CD4-positive, alpha-beta memory T cell (primary cell): ENCODE results near the gene CCHCR1. TPM values are rescaled to one million over a fixed set of nuclear protein-coding genes. Genes with fewer than 3 reads are reported as not detected.
A peak's percentile ranks its signal among the peaks of the same experiment; 100 is the strongest.
"Not testable (repeated sequence)": the region's sequence is repeated elsewhere in the genome, so short reads cannot be mapped to it uniquely, and the experiment has no call there.

ENCODE experiments used
- CTCF ChIA-PET: fragments of 350-600 bp; sonication (Branson Sonifier 250); formaldehyde crosslinking; loops from one replicate; lab custom pipeline; 2021; ENCODE audit warnings: inconsistent platforms; ENCODE audit not compliant: partially characterized antibody; lab: Charles Lee
- POLR2A ChIA-PET: fragments of 350-600 bp; sonication (Branson Sonifier 250); formaldehyde crosslinking; loops from one replicate; lab custom pipeline; 2021; ENCODE audit not compliant: partially characterized antibody; lab: Charles Lee
- DNase-seq, 5 donors: peaks; one replicate each; pipeline versions ENCODE4 v3.0.0 to v3.0.0-alpha.2; 2020 to 2022; ENCODE audit warnings: mixed read lengths in 1 of 5
- H3K27ac ChIP-seq: one replicate; pipeline ENCODE4 v1.7.0; 2013; ENCODE audit warnings: low read depth, low read length
- H3K27me3 ChIP-seq: 2 replicates; pipeline ENCODE4 v1.7.0; 2013; ENCODE audit warnings: mild to moderate bottlenecking, low read length, moderate library complexity; ENCODE audit not compliant: insufficient read depth
- H3K36me3 ChIP-seq: 2 replicates; pipeline ENCODE4 v1.7.0; 2013; ENCODE audit warnings: mild to moderate bottlenecking, low read length, moderate library complexity; ENCODE audit not compliant: insufficient read depth
- H3K4me1 ChIP-seq: 2 replicates; pipeline ENCODE4 v1.7.0; 2013; ENCODE audit warnings: mild to moderate bottlenecking, low read length, moderate library complexity; ENCODE audit not compliant: insufficient read depth
- H3K4me3 ChIP-seq, 2 donors: one replicate each; pipeline ENCODE4 v1.7.0; 2013; ENCODE audit warnings: low read length in 2 of 2, mild to moderate bottlenecking in 1 of 2
- H3K9me3 ChIP-seq, 2 donors: one replicate each; pipeline ENCODE4 v1.7.0; 2013; ENCODE audit warnings: low read length in 2 of 2, control low read depth in 1 of 2; ENCODE audit not compliant: control insufficient read depth in 1 of 2
- H3K27ac Mint-ChIP-seq, 7 donors: one replicate each; pipeline ENCODE4 v1.8.0; 2020 to 2021; ENCODE audit warnings: mixed read lengths in 7 of 7, mild to moderate bottlenecking in 6 of 7, inconsistent platforms in 3 of 7, moderate library complexity in 3 of 7
- H3K27me3 Mint-ChIP-seq, 2 donors: one replicate each; pipeline ENCODE4 v1.8.0; 2020 to 2021; ENCODE audit warnings: mixed read lengths in 2 of 2
- H3K36me3 Mint-ChIP-seq, 2 donors: one replicate each; pipeline ENCODE4 v1.8.0; 2020 to 2021; ENCODE audit warnings: mixed read lengths in 2 of 2, inconsistent platforms in 1 of 2, mild to moderate bottlenecking in 1 of 2
- H3K4me1 Mint-ChIP-seq, 4 donors: one replicate each; pipeline ENCODE4 v1.8.0; 2020 to 2021; ENCODE audit warnings: mixed read lengths in 4 of 4, mild to moderate bottlenecking in 1 of 4
- H3K4me3 Mint-ChIP-seq, 8 donors: one replicate each; pipeline ENCODE4 v1.8.0; 2020 to 2021; ENCODE audit warnings: mixed read lengths in 8 of 8, mild to moderate bottlenecking in 7 of 8, moderate library complexity in 6 of 8, inconsistent platforms in 3 of 8
- H3K9me3 Mint-ChIP-seq, 8 donors: one replicate each; pipeline ENCODE4 v1.8.0; 2020 to 2021; ENCODE audit warnings: mixed read lengths in 8 of 8, mild to moderate bottlenecking in 5 of 8, inconsistent platforms in 3 of 8, moderate library complexity in 1 of 8
- intact Hi-C: fragments of 100-400 bp; cut with micrococcal nuclease; formaldehyde crosslinking; loops from one replicate; pipeline ENCODE4 v1.15.1; 2023
- polyA plus RNA-seq, 2 donors: library from polyadenylated mRNA; unstranded; fragments of 300-500 nt; fragmentation: Illumina TruSeq; gene quantifications; one replicate each; pipeline ENCODE4 v1.2.3, GENCODE V29; 2021
- total RNA-seq, 2 experiments: library from RNA; stranded (reverse); gene quantifications; one replicate each; pipeline ENCODE4 v1.2.3, GENCODE V29; 2021

CCHCR1 gene
- total and polyA plus RNA-seq, 4 experiments from 2014 or later: 3.4 to 30.5 (median 18.9) TPM

- intact Hi-C loops, H3K27me3 Mint-ChIP-seq, H3K4me1 ChIP-seq, H3K36me3 ChIP-seq, H3K27ac ChIP-seq, H3K4me3 ChIP-seq, DNase-seq, H3K27me3 ChIP-seq, H3K9me3 ChIP-seq, H3K36me3 Mint-ChIP-seq, H3K9me3 Mint-ChIP-seq, H3K4me3 Mint-ChIP-seq: not testable (repeated sequence)
- Mint-ChIP-seq H3K4me1 (peaks cover 8 to 18% (median 13%) of the 10 kb centered on the region in 4 donors), H3K27ac (peak overlapping the region in 1 of 7 donors; percentile 9)
- ChIA-PET POLR2A (interaction anchor here (0.9 kb wide), 1 partner anchor 13 kb away, joined by 3 read pairs; no protein-coding TSS in a partner anchor), CTCF (interaction anchor here (1.7 to 2.1 kb wide), 3 partner anchors 8 to 184 kb away, joined by 3 to 6 read pairs (median 5); partner anchors contain the start of gene PSORS1C2)
These were observed 25.7 kb upstream of the CCHCR1 start for GRCh38 chr6:31183287-31183686.

DNA sequence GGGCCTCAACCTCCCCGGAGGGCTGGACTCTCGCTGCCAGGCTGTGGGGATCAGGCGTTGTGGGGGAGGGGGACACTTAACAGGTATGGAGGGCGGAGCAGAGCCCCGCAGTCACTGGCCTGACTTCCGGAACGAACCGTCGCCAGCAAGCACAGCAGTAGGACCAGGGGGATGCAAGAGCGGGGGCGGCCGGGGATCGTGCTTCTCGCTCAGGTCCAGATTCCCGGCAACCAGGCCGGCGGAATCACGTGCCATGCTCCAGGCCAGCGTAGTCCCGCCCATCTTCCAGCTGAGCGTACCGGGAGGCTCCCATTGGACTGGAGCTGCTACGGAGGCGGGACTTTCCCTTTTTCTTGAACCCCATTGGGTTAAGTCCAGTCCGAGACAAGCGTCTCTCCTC, 22.9 kb upstream of the CCHCR1 start:
- H3K4me3 ChIP-seq: peak overlapping the region in 1 of 2 donors; percentile 22
- ChIA-PET POLR2A (interaction anchor here (1.3 to 2.0 kb wide), 3 partner anchors 17 to 219 kb away, joined by 3 to 16 read pairs (median 5); partner anchors contain the start of genes CCHCR1 and TCF19), CTCF (interaction anchor here (1.3 to 1.6 kb wide), 4 partner anchors 14 to 93 kb away, joined by 3 to 6 read pairs (median 5); no protein-coding TSS in a partner anchor)
- Mint-ChIP-seq H3K27ac (peak overlapping the region in 6 of 7 donors; percentile 25 to 76 (median 66)), H3K4me3 (peak overlapping the region; percentile 80 to 89 (median 84)), H3K36me3 (no peaks in the 10 kb centered on the region), H3K27me3 (no peaks in the 10 kb centered on the region), H3K9me3 (peaks cover 0 to 1% (median 0%) of the 10 kb centered on the region in 8 donors), H3K4me1 (peaks cover 11 to 27% (median 17%) of the 10 kb centered on the region in 4 donors)
- H3K27me3 ChIP-seq: no peaks in the 10 kb centered on the region
- intact Hi-C loops: loop anchor here (1.0 kb wide), 1 partner anchor 22 kb away; the partner anchor contains the start of gene TCF19
- H3K4me1 ChIP-seq: peaks cover 11% of the 10 kb centered on the region
- peak overlapping the region; percentile 43 for H3K27ac ChIP-seq
- H3K36me3 ChIP-seq: no peaks in the 10 kb centered on the region
- peak; percentile 55 to 79 (median 66) for DNase-seq
- H3K9me3 ChIP-seq: no peaks in the 10 kb centered on the region

GRCh38 chr6:31179896-31180295, 22.3 kb upstream of the CCHCR1 start:
- H3K9me3 ChIP-seq: no peaks in the 10 kb centered on the region
- peaks cover 11% of the 10 kb centered on the region for H3K4me1 ChIP-seq
- H3K27ac Mint-ChIP-seq: no peak overlapping the region
- H3K36me3 ChIP-seq: no peaks in the 10 kb centered on the region
- POLR2A ChIA-PET: interaction anchor here (1.8 to 2.0 kb wide), 2 partner anchors 17 to 220 kb away, joined by 5 to 16 read pairs; no protein-coding TSS in a partner anchor
- CTCF ChIA-PET: interaction anchor here (0.7 to 1.6 kb wide), 4 partner anchors 14 to 100 kb away, joined by 3 to 6 read pairs (median 5); no protein-coding TSS in a partner anchor
- no peaks in the 10 kb centered on the region for H3K27me3 Mint-ChIP-seq
- no peaks in the 10 kb centered on the region for H3K27me3 ChIP-seq
- peaks cover 0 to 1% (median 0%) of the 10 kb centered on the region in 8 donors for H3K9me3 Mint-ChIP-seq
- intact Hi-C loops: loop anchor here (1.0 kb wide), 1 partner anchor 22 kb away; the partner anchor contains the start of gene TCF19
- DNase-seq: no peak
- H3K27ac ChIP-seq: peak overlapping the region; percentile 43
- H3K4me1 Mint-ChIP-seq: peaks cover 11 to 27% (median 16%) of the 10 kb centered on the region in 4 donors
- H3K36me3 Mint-ChIP-seq: no peaks in the 10 kb centered on the region
- H3K4me3 Mint-ChIP-seq: peak overlapping the region in 5 of 8 donors; percentile 84 to 89 (median 85)
- peak overlapping the region in 1 of 2 donors; percentile 22 for H3K4me3 ChIP-seq

DNA sequence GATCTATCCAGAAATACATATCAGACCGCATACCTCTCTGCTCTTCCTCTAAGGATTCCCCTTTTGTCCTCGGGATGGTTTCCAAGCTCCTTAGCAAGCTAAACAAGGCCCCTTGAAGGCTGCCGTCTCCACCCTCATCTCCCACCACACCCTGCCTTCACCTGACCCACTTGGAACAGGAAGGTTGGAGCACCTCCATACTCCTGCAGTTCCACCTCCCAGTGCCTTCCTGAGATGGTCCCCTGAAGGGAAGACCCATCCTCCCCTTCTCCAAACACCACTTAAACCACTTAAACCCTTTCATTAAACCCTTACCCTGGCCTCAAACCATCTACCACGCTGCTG, 21.4 kb upstream of the CCHCR1 start:
- H3K4me1 Mint-ChIP-seq: peaks cover 11 to 27% (median 16%) of the 10 kb centered on the region in 4 donors
- no peaks in the 10 kb centered on the region for H3K36me3 ChIP-seq
- ChIA-PET CTCF (no interaction called here), POLR2A (no interaction called here)
- intact Hi-C loops: no loop called here
- no peaks in the 10 kb centered on the region for H3K27me3 Mint-ChIP-seq
- DNase-seq: no peak
- H3K27me3 ChIP-seq: no peaks in the 10 kb centered on the region
- no peaks in the 10 kb centered on the region for H3K9me3 ChIP-seq
- peak overlapping the region in 3 of 7 donors; percentile 29 to 92 (median 31) for H3K27ac Mint-ChIP-seq
- H3K9me3 Mint-ChIP-seq: peaks cover 0 to 1% (median 0%) of the 10 kb centered on the region in 8 donors
- H3K4me1 ChIP-seq: peaks cover 11% of the 10 kb centered on the region
- no peak overlapping the region for H3K27ac ChIP-seq
- H3K4me3 Mint-ChIP-seq: peak overlapping the region in 2 of 8 donors; percentile 0 to 44
- no peak overlapping the region for H3K4me3 ChIP-seq
- no peaks in the 10 kb centered on the region for H3K36me3 Mint-ChIP-seq

DNA sequence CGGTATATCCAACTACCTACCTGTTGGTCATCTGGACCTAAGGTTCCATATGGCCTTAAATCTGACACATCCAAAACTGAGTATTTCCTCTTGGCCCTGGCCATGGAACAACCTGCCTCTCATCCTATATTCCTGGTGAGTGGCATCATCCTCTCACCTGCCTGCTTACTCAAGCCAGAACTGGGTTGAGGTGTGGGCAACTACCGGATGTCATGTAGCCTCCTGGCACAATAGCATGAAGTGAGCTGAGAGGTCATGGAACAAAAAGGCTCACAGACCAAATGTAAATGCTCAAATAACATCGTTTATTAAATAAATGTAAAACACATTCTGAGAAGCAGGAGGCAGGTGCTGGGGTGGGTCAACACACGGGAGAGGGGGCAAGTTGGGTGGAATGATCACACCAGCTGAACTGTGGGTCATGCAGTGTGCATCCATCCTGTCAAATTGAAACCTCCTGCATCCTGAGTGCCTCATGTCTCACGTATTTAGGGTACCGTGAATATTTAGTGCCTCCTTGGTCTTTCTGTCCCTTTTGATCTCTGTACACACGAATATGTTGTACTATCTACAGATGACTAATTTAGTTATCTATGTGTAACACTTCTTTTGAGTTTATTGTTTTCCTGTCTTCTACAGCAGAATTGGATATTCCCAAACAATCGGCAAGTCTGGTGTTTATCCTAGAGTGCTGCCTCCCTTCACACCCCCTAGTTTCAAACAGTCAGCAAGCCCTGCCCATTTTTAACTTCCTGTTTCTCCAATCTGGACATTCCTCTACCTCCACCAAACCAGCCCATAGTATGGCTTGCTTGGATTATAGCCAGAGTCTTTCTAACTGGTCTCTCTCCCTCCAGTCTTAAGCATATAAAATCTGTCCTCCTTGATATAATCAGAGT, 20.8 kb upstream of the CCHCR1 start:
- peaks cover 0 to 4% (median 0%) of the 10 kb centered on the region in 8 donors for H3K9me3 Mint-ChIP-seq
- no peaks in the 10 kb centered on the region for H3K36me3 Mint-ChIP-seq
- intact Hi-C loops: no loop called here
- peaks cover 11 to 27% (median 16%) of the 10 kb centered on the region in 4 donors for H3K4me1 Mint-ChIP-seq
- ChIA-PET CTCF (interaction anchor here (0.6 kb wide), 1 partner anchor 263 kb away, joined by 5 read pairs; no protein-coding TSS in a partner anchor), POLR2A (no interaction called here)
- no peaks in the 10 kb centered on the region for H3K36me3 ChIP-seq
- H3K27ac ChIP-seq: no peak overlapping the region
- H3K4me1 ChIP-seq: peaks cover 11% of the 10 kb centered on the region
- DNase-seq: no peak
- H3K27me3 Mint-ChIP-seq: no peaks in the 10 kb centered on the region
- peak overlapping the region in 4 of 8 donors; percentile 10 to 44 (median 24) for H3K4me3 Mint-ChIP-seq
- H3K4me3 ChIP-seq: no peak overlapping the region
- no peaks in the 10 kb centered on the region for H3K27me3 ChIP-seq
- no peaks in the 10 kb centered on the region for H3K9me3 ChIP-seq
- H3K27ac Mint-ChIP-seq: peak overlapping the region in 6 of 7 donors; percentile 15 to 54 (median 38)

- H3K4me3 Mint-ChIP-seq: no peak overlapping the region
- peaks cover 0 to 4% (median 0%) of the 10 kb centered on the region in 8 donors for H3K9me3 Mint-ChIP-seq
- no peak for DNase-seq
- no peaks in the 10 kb centered on the region for H3K36me3 Mint-ChIP-seq
- H3K27me3 Mint-ChIP-seq: no peaks in the 10 kb centered on the region
- H3K27ac Mint-ChIP-seq: peak overlapping the region in 1 of 7 donors; percentile 54
- no peaks in the 10 kb centered on the region for H3K27me3 ChIP-seq
- intact Hi-C loops: no loop called here
- H3K36me3 ChIP-seq: no peaks in the 10 kb centered on the region
- H3K4me1 Mint-ChIP-seq: peaks cover 11 to 27% (median 16%) of the 10 kb centered on the region in 4 donors
- ChIA-PET CTCF (interaction anchor here (0.9 kb wide), 1 partner anchor 8 kb away, joined by 3 read pairs; no protein-coding TSS in a partner anchor), POLR2A (no interaction called here)
- H3K9me3 ChIP-seq: no peaks in the 10 kb centered on the region
- no peak overlapping the region for H3K4me3 ChIP-seq
- H3K4me1 ChIP-seq: peaks cover 11% of the 10 kb centered on the region
- H3K27ac ChIP-seq: no peak overlapping the region
These were observed 18.4 kb upstream of the CCHCR1 start for GRCh38 chr6:31175971-31176370.
